H1 (cell line): ENCODE measurements around the gene DENND2A.

Experiments used
- ATF2 ChIP-seq: IDR thresholded peaks from 2 replicates; pipeline ENCODE4 v1.6.1; 2012; ENCODE audit warnings: low read length, inconsistent platforms
- CTCF ChIP-seq, 3 experiments: IDR thresholded peaks; 1 replicate in 2 of 3; 2 replicates in 1 of 3; pipeline versions ENCODE4 v1.5.1 to v1.6.1; 2011; ENCODE audit warnings: low read length in 3 of 3, mild to moderate bottlenecking in 3 of 3, inconsistent platforms in 2 of 3, low read depth in 1 of 3, moderate library complexity in 1 of 3; ENCODE audit not compliant: insufficient read depth in 1 of 3; ENCODE audit errors: control extremely low read depth in 1 of 3
- EP300 ChIP-seq, 2 experiments: IDR thresholded peaks; 1 replicate in 1 of 2; 2 replicates in 1 of 2; pipeline ENCODE4 v1.6.1; 2011 to 2012; ENCODE audit warnings: low read depth in 2 of 2, low read length in 2 of 2, mild to moderate bottlenecking in 2 of 2, borderline replicate concordance in 1 of 2, inconsistent platforms in 1 of 2, moderate library complexity in 1 of 2
- JUN ChIP-seq: IDR thresholded peaks from 2 replicates; pipeline ENCODE4 v1.6.1; 2011; ENCODE audit warnings: low read depth, mild to moderate bottlenecking, improper control_type of control experiment, low read length
- PHF8 ChIP-seq: fragments of 200-600 bp; sonication (generic); conservative IDR thresholded peaks from 2 replicates; pipeline ENCODE4 v1.7.1; 2012; ENCODE audit warnings: low read depth, mild to moderate bottlenecking, inconsistent platforms, low read length, moderate library complexity
- POLR2A ChIP-seq, 2 experiments: IDR thresholded peaks; 1 replicate in 1 of 2; 2 replicates in 1 of 2; pipeline ENCODE4 v1.6.1; 2011; ENCODE audit warnings: low read depth in 2 of 2, low read length in 2 of 2, mild to moderate bottlenecking in 2 of 2; ENCODE audit errors: control extremely low read depth in 1 of 2
- POLR2AphosphoS5 ChIP-seq: IDR thresholded peaks from 2 replicates; pipeline ENCODE4 v1.6.1; 2011; ENCODE audit warnings: low read depth, low read length
- RFX5 ChIP-seq: IDR thresholded peaks from 2 replicates; pipeline ENCODE4 v1.6.1; 2011; ENCODE audit warnings: low read depth, low read length, improper control_type of control experiment, borderline replicate concordance
- USF2 ChIP-seq: IDR thresholded peaks from 2 replicates; pipeline ENCODE4 v1.6.1; 2011; ENCODE audit warnings: low read length, improper control_type of control experiment
- YY1 ChIP-seq: IDR thresholded peaks from 2 replicates; pipeline ENCODE4 v1.6.1; 2011; ENCODE audit warnings: low read depth, mild to moderate bottlenecking, low read length
- TF ChIP-seq, protein P1 (sequence below): IDR thresholded peaks from 2 replicates; pipeline ENCODE4 v1.6.1; 2011; ENCODE audit warnings: low read depth, mild to moderate bottlenecking, low read length; ENCODE audit not compliant: insufficient read depth
- TF ChIP-seq, protein P2 (sequence below): IDR thresholded peaks from 2 replicates; pipeline ENCODE4 v1.6.1; 2012; ENCODE audit warnings: inconsistent platforms

- TF ChIP-seq YY1 (no peak), CTCF (IDR thresholded peaks at IDR 0.05; ENCODE audit: control extremely low read depth in 1 of 3, insufficient read depth in 1 of 3, low read depth in 1 of 3, low read length in 3 of 3) (peak in 2 of 3 experiments; percentile 19 to 47; a peak in 2 of 4 replicates), POLR2AphosphoS5 (no peak), ATF2 (no peak), PHF8 (no peak), JUN (no peak), POLR2A (IDR thresholded peaks at IDR 0.05; ENCODE audit: control extremely low read depth in 1 of 2, low read depth in 2 of 2, low read length in 2 of 2) (no peak), RFX5 (no peak), EP300 (IDR thresholded peaks at IDR 0.05; ENCODE audit: borderline replicate concordance in 1 of 2, low read depth in 2 of 2, low read length in 2 of 2) (no peak), USF2 (no peak)
- TF ChIP-seq, protein P1, sequence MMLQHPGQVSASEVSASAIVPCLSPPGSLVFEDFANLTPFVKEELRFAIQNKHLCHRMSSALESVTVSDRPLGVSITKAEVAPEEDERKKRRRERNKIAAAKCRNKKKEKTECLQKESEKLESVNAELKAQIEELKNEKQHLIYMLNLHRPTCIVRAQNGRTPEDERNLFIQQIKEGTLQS = no peak
- TF ChIP-seq, protein P2, sequence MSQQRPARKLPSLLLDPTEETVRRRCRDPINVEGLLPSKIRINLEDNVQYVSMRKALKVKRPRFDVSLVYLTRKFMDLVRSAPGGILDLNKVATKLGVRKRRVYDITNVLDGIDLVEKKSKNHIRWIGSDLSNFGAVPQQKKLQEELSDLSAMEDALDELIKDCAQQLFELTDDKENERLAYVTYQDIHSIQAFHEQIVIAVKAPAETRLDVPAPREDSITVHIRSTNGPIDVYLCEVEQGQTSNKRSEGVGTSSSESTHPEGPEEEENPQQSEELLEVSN = no peak
Observed at GRCh38 chr7:140475747-140476333, 164.8 kb downstream of the DENND2A start.
